BE2C (cell line): ENCODE data around the gene TBATA.

Experiments
- DNase-seq: peaks from one replicate; pipeline ENCODE4 v3.0.0-alpha.2; 2020
- H3K27me3 ChIP-seq: fragments of 250-450 bp; sonication (Bioruptor Pico); 2 replicates; pipeline ENCODE4 v1.5.1; 2020; ENCODE audit warnings: mild to moderate bottlenecking
- H3K36me3 ChIP-seq: fragments of 250-450 bp; sonication (Bioruptor Pico); 2 replicates; pipeline ENCODE4 v1.5.1; 2020; ENCODE audit warnings: mild to moderate bottlenecking
- H3K4me1 ChIP-seq: fragments of 250-450 bp; sonication (Bioruptor Pico); 2 replicates; pipeline ENCODE4 v1.5.1; 2020
- H3K4me3 ChIP-seq: 2 replicates; pipeline ENCODE4 v1.5.1; 2011; ENCODE audit warnings: low read depth, low read length
- H3K9me3 ChIP-seq: fragments of 250-450 bp; sonication (Bioruptor Pico); 2 replicates; pipeline ENCODE4 v1.5.1; 2020
- CTCF ChIP-seq: IDR thresholded peaks from 2 replicates; pipeline ENCODE4 v1.5.1; 2012; ENCODE audit warnings: mild to moderate bottlenecking, low read depth, low read length

Gene TBATA

DNA sequence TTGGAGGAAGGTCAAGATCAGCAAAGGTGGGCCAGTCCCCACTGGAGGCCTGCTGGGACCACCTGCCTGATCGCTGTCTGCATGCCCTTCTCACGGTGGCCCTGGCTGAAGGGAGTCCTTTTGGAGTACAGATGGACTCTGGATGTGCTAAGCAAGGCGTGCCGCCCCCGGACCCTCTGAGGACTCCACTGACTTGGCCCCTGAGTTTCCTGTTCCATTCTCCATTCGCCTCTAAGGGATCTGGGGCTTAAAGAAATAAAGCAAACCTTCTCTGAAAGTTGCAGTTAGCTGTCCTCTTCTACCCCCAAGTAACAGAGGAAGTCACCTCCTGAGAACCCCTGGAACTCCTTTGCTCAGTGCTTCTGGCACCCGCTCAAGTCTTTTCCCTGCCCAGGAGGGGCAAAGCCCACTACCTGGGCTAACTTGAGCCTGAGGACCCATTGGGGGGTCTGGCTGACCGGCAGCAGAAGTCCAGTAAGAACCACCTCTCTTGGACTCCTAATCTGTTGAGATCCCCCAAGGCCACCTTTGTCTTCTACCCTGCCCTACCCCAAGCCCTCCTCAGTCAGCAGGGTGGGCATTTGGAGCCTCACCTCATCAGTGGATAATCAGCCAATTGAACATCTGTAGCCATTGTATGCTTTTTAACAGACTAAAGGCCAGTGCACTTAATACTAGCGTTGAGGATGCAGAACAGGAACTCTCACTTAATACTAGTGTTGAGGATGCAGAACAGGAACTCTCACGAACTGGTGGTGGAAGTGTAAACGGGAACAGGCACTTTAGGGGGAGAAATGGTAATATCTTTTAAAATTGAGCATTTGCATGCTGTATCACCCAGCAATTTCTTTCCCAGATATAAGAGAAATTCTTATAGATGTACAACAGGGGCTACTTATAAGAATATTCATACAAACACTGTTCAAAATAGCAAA lies 2.2 kb downstream of the TBATA start:
- TF ChIP-seq CTCF = no peak
- Histone ChIP-seq H3K9me3 (no peaks in the 10 kb centered on the region), H3K27me3 (no peaks in the 10 kb centered on the region), H3K4me1 (peaks cover 12% of the 10 kb centered on the region), H3K4me3 (no peak overlapping the region), H3K36me3 (no peaks in the 10 kb centered on the region)
- DNase-seq = no peak

- TF ChIP-seq CTCF = no peak
- peaks cover 12% of the 10 kb centered on the region for H3K4me1 ChIP-seq
Measured at GRCh38 chr10:70782086-70782745, 3.0 kb downstream of the TBATA start.

GRCh38 chr10:70781461-70782051 lies 3.6 kb downstream of the TBATA start:
- Histone ChIP-seq H3K9me3 (no peaks in the 10 kb centered on the region), H3K36me3 (no peaks in the 10 kb centered on the region), H3K27me3 (no peaks in the 10 kb centered on the region), H3K4me1 (peaks cover 12% of the 10 kb centered on the region), H3K4me3 (no peak overlapping the region)
- no peak for DNase-seq
- no peak for TF ChIP-seq CTCF

More at GRCh38 chr10:70782086-70782745, 3.0 kb downstream of the TBATA start:
- Histone ChIP-seq H3K4me3 (no peak overlapping the region), H3K9me3 (no peaks in the 10 kb centered on the region), H3K36me3 (no peaks in the 10 kb centered on the region), H3K27me3 (no peaks in the 10 kb centered on the region)
- DNase-seq = peak; percentile 71

GRCh38 chr10:70780772-70781171 lies 4.4 kb downstream of the TBATA start:
- no peak for TF ChIP-seq CTCF

GRCh38 chr10:70780370-70780760 lies 4.8 kb downstream of the TBATA start:
- Histone ChIP-seq H3K27me3 (no peaks in the 10 kb centered on the region), H3K36me3 (no peaks in the 10 kb centered on the region), H3K4me1 (peaks cover 12% of the 10 kb centered on the region), H3K4me3 (no peak overlapping the region), H3K9me3 (no peaks in the 10 kb centered on the region)
- DNase-seq = no peak
- no peak for TF ChIP-seq CTCF

More at GRCh38 chr10:70780772-70781171, 4.4 kb downstream of the TBATA start:
- Histone ChIP-seq H3K9me3 (no peaks in the 10 kb centered on the region), H3K4me3 (no peak overlapping the region), H3K4me1 (peaks cover 12% of the 10 kb centered on the region), H3K27me3 (no peaks in the 10 kb centered on the region), H3K36me3 (no peaks in the 10 kb centered on the region)
- no peak for DNase-seq
